CD14-positive monocyte (primary cell): ENCODE data around the gene PCSK4. TPM values are rescaled to one million over a fixed set of nuclear protein-coding genes. Genes with fewer than 3 reads are reported as not detected.

Experiments
- DNase-seq, 3 donors: peaks; one replicate each; pipeline ENCODE4 v3.0.0-alpha.2; 2011 to 2022
- H2AFZ ChIP-seq: 2 replicates; pipeline ENCODE4 v1.6.0; 2012; ENCODE audit warnings: mild to moderate bottlenecking, low read depth, low read length, inconsistent platforms; ENCODE audit not compliant: insufficient read depth, poor library complexity, severe bottlenecking
- H3K27ac ChIP-seq, 2 donors: 1 replicate in 1 of 2; 2 replicates in 1 of 2; pipeline ENCODE4 v1.5.1; 2012 to 2013; ENCODE audit warnings: low read length in 2 of 2, control low read depth in 1 of 2, inconsistent platforms in 1 of 2, low read depth in 1 of 2, mild to moderate bottlenecking in 1 of 2
- H3K27me3 ChIP-seq, 2 donors: one replicate each; pipeline versions ENCODE4 v1.6.0 to v1.6.1; 2011 to 2013; ENCODE audit warnings: low read length in 2 of 2; ENCODE audit not compliant: control insufficient read depth in 2 of 2, insufficient read depth in 2 of 2
- H3K36me3 ChIP-seq, 2 donors: replicated peaks in 1 of 2; 1 replicate in 1 of 2; 2 replicates in 1 of 2; pipeline versions ENCODE4 v1.5.1 to v1.6.1; 2012 to 2013; ENCODE audit warnings: low read length in 2 of 2, control low read depth in 1 of 2, inconsistent platforms in 1 of 2, mild to moderate bottlenecking in 1 of 2; ENCODE audit not compliant: insufficient read depth in 2 of 2, control insufficient read depth in 1 of 2
- H3K4me1 ChIP-seq, 2 donors: 1 replicate in 1 of 2; 2 replicates in 1 of 2; pipeline versions ENCODE4 v1.5.1 to v1.6.1; 2012 to 2013; ENCODE audit warnings: low read length in 2 of 2, control low read depth in 1 of 2, inconsistent platforms in 1 of 2, mild to moderate bottlenecking in 1 of 2, moderate library complexity in 1 of 2; ENCODE audit not compliant: insufficient read depth in 2 of 2, control insufficient read depth in 1 of 2
- H3K4me2 ChIP-seq: replicated peaks from 2 replicates; pipeline ENCODE3; 2012; ENCODE audit warnings: low read length, moderate library complexity, mild to moderate bottlenecking; ENCODE audit not compliant: poor library complexity, severe bottlenecking; ENCODE audit errors: extremely low read depth
- H3K4me3 ChIP-seq, 3 experiments: fragments of 200-600 bp in 1 of 3; sonication (generic) in 1 of 3; replicated peaks in 1 of 3; 1 replicate in 2 of 3; 2 replicates in 1 of 3; pipeline ENCODE4 v1.5.1; 2011 to 2013; ENCODE audit warnings: low read length in 3 of 3, mild to moderate bottlenecking in 3 of 3, control low read depth in 2 of 3, low read depth in 2 of 3, inconsistent platforms in 1 of 3, moderate library complexity in 1 of 3
- H3K79me2 ChIP-seq: 2 replicates; pipeline ENCODE4 v1.6.0; 2012; ENCODE audit warnings: mild to moderate bottlenecking, control low read depth, inconsistent platforms, low read length, moderate library complexity; ENCODE audit not compliant: insufficient read depth
- H3K9ac ChIP-seq: 2 replicates; pipeline ENCODE4 v1.6.0; 2017; ENCODE audit warnings: low read length, mild to moderate bottlenecking; ENCODE audit not compliant: insufficient read depth, poor library complexity, severe bottlenecking
- H3K9me3 ChIP-seq, 2 donors: replicated peaks in 1 of 2; 1 replicate in 1 of 2; 2 replicates in 1 of 2; pipeline versions ENCODE4 v1.5.1 to v1.6.1; 2012 to 2013; ENCODE audit warnings: low read length in 2 of 2, control low read depth in 1 of 2; ENCODE audit not compliant: control insufficient read depth in 1 of 2, insufficient read depth in 1 of 2
- H4K20me1 ChIP-seq: 2 replicates; pipeline ENCODE4 v1.6.0; 2012; ENCODE audit warnings: mild to moderate bottlenecking, low read length, control low read depth, moderate library complexity; ENCODE audit not compliant: insufficient read depth
- H3K27ac Mint-ChIP-seq, 7 donors: one replicate each; pipeline ENCODE4 v1.8.0; 2020; ENCODE audit warnings: mild to moderate bottlenecking in 7 of 7, mixed read lengths in 7 of 7, moderate library complexity in 6 of 7, inconsistent platforms in 2 of 7
- H3K27me3 Mint-ChIP-seq, 3 donors: one replicate each; pipeline ENCODE4 v1.8.0; 2021 to 2022; ENCODE audit warnings: low read depth in 3 of 3, mild to moderate bottlenecking in 3 of 3, mixed read lengths in 3 of 3, moderate library complexity in 3 of 3, inconsistent platforms in 1 of 3
- H3K36me3 Mint-ChIP-seq, 2 donors: one replicate each; pipeline ENCODE4 v1.8.0; 2020; ENCODE audit warnings: mixed read lengths in 2 of 2, inconsistent platforms in 1 of 2, mild to moderate bottlenecking in 1 of 2
- H3K4me1 Mint-ChIP-seq: one replicate; pipeline ENCODE4 v1.8.0; 2020; ENCODE audit warnings: mild to moderate bottlenecking, mixed read lengths
- H3K4me3 Mint-ChIP-seq, 2 donors: one replicate each; pipeline ENCODE4 v1.8.0; 2020; ENCODE audit warnings: mild to moderate bottlenecking in 2 of 2, mixed read lengths in 2 of 2, moderate library complexity in 1 of 2
- H3K9me3 Mint-ChIP-seq, 7 donors: one replicate each; pipeline ENCODE4 v1.8.0; 2020 to 2022; ENCODE audit warnings: mixed read lengths in 7 of 7, mild to moderate bottlenecking in 6 of 7, moderate library complexity in 6 of 7, inconsistent platforms in 2 of 7
- CTCF ChIP-seq: fragments of 200-600 bp; IDR thresholded peaks from one replicate; pipeline ENCODE4 v1.8.0; 2022; ENCODE audit warnings: antibody characterized with exemption, mild to moderate bottlenecking
- WGBS: methylation state at CpG from one replicate; pipeline ENCODE4 v1.1.5; 2013; ENCODE audit warnings: missing lambda C conversion rate; ENCODE audit not compliant: insufficient coverage; 5-methylcytosine and 5-hydroxymethylcytosine counted together
- intact Hi-C, 2 donors: fragments of 100-400 bp; cut with micrococcal nuclease; formaldehyde crosslinking; loops; one replicate each; pipeline versions ENCODE4 v1.15.0 to v1.15.1; 2023
- polyA plus RNA-seq, 3 donors: library from polyadenylated mRNA; depleted of rRNA in 1 of 3; unstranded in 2 of 3; stranded (reverse) in 1 of 3; fragments of 300-500 nt in 2 of 3; fragments of >200 nt in 1 of 3; fragmentation: Illumina TruSeq in 2 of 3; gene quantifications; 1 replicate in 2 of 3; 2 replicates in 1 of 3; pipeline ENCODE4 v1.2.3, GENCODE V29; 2012 to 2021

The PCSK4 gene
- polyA plus RNA-seq, 3 donors = 0.34 to 1.0 TPM; not detected in 1

DNA sequence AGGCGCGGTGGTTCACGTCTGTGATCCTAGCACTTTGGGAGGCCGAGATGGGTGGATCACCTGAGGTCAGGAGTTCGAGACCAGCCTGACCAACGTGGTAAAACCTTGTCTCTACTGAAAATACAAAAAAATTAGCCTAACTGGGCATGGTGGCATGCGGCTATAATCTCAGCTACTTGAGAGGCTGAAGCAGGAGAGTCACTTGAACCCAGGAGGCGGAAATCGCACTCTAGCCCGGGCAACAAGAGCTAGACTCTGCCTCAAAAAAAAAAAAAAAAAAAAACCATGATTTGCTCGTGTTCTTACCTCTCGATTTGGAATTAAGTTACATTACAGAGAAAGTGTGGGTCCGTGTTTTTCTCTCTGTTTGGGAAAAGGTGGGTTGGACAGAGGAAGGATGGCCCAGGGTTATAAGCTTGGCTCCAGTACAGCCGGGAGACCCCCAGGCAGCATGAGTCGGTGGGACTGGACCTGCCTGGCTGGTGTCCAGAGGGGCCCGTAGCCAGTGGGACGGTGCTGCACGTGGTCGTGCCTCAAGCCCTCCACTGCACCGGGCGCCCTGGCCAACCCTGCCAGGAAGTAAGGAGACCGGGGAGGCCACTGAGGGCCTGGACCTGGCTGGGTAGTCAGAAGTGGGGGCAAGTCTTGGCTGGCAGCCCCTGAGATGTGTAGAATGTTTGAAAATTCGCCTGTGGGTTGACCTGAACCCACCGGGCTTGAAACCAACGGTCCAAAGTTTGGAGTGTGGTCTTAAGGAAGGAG lies 48.3 kb downstream of the PCSK4 start:
- no peak overlapping the region for H3K4me2 ChIP-seq
- TF ChIP-seq CTCF = no peak
- H3K27ac ChIP-seq = no peak overlapping the region
- peaks cover 7 to 21% of the 10 kb centered on the region in 2 donors for H3K27me3 ChIP-seq
- H3K4me3 Mint-ChIP-seq = no peak overlapping the region
- H3K9ac ChIP-seq = no peak overlapping the region
- H3K4me3 ChIP-seq = no peak overlapping the region
- intact Hi-C loops = loop anchor here (5.0 to 10.0 kb wide), 2 partner anchors 35 to 73 kb away; partner anchors contain the start of genes ADAMTSL5 (in 1 of the 2) and C19orf25 (in 1 of the 2)
- peaks cover 33 to 35% of the 10 kb centered on the region in 2 donors for H3K36me3 Mint-ChIP-seq
- no peak overlapping the region for H2AFZ ChIP-seq
- H3K79me2 ChIP-seq = peaks cover 28% of the 10 kb centered on the region
- peaks cover 72% of the 10 kb centered on the region for H4K20me1 ChIP-seq
- H3K27me3 Mint-ChIP-seq = peaks cover 14 to 31% (median 14%) of the 10 kb centered on the region in 3 donors
- H3K9me3 ChIP-seq = no peaks in the 10 kb centered on the region
- H3K36me3 ChIP-seq = peaks cover 27 to 35% of the 10 kb centered on the region in 2 donors
- H3K27ac Mint-ChIP-seq = peak overlapping the region in 1 of 7 donors; percentile 66
- 92% methylated on average over 18 of the region's 25 CpGs for WGBS
- peaks cover 27 to 51% of the 10 kb centered on the region in 2 donors for H3K4me1 ChIP-seq
- peaks cover 0 to 3% (median 2%) of the 10 kb centered on the region in 7 donors for H3K9me3 Mint-ChIP-seq
- no peak for DNase-seq
- H3K4me1 Mint-ChIP-seq = peaks cover 31% of the 10 kb centered on the region

DNA sequence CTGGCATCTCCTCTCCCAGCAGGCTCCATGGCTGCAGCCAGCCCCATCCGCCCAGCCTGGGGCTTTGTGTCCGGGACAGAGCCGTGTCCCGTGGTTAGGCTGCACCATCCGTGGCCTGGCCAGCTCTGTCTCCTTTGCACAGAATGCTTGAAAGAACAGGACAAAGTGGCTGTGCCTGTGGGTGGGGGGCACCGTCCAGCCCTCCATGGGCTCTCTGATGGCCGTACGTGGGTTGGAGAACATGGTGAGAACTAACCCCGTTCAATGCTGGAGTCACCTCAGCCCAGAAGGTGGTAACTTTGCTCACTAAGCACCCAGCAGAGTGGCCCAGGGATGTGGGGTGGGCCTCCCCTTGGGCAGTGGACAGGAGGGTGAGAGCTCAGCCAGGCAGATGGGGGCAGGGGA lies 49.1 kb downstream of the PCSK4 start:
- peaks cover 33 to 35% of the 10 kb centered on the region in 2 donors for H3K36me3 Mint-ChIP-seq
- Histone ChIP-seq H4K20me1 (peaks cover 67% of the 10 kb centered on the region), H3K27ac (no peak overlapping the region), H3K79me2 (peaks cover 28% of the 10 kb centered on the region), H3K36me3 (peaks cover 27 to 35% of the 10 kb centered on the region in 2 donors), H2AFZ (no peak overlapping the region), H3K9me3 (no peaks in the 10 kb centered on the region), H3K4me1 (peaks cover 24 to 43% of the 10 kb centered on the region in 2 donors), H3K4me2 (no peak overlapping the region), H3K4me3 (no peak overlapping the region), H3K27me3 (peaks cover 4 to 15% of the 10 kb centered on the region in 2 donors), H3K9ac (peak overlapping the region; percentile 1)
- 93% methylated on average over 9 of the region's 9 CpGs for WGBS
- no peak overlapping the region for H3K4me3 Mint-ChIP-seq
- H3K9me3 Mint-ChIP-seq = peaks cover 0 to 2% (median 0%) of the 10 kb centered on the region in 7 donors
- peaks cover 11 to 23% (median 11%) of the 10 kb centered on the region in 3 donors for H3K27me3 Mint-ChIP-seq
- H3K27ac Mint-ChIP-seq = no peak overlapping the region
- TF ChIP-seq CTCF = no peak
- peaks cover 31% of the 10 kb centered on the region for H3K4me1 Mint-ChIP-seq
- intact Hi-C loops = loop anchor here (5.0 to 10.0 kb wide), 2 partner anchors 36 to 74 kb away; partner anchors contain the start of genes ADAMTSL5 (in 1 of the 2) and C19orf25 (in 1 of the 2)
- no peak for DNase-seq
